SK-N-SH (cell line): Measurements from ENCODE around the gene PRTFDC1. TPM values are rescaled to one million over a fixed set of nuclear protein-coding genes. Genes with fewer than 3 reads are reported as not detected.

Source experiments
- CTCF ChIA-PET: fragments of 300-600, 350-600 bp; formaldehyde crosslinking; extraction: SDS; loops from one replicate; lab custom pipeline; 2021; lab: Yijun Ruan, JAX
- POLR2A ChIA-PET: fragments of 350-600 bp; sonication (Branson Sonifier 250); formaldehyde crosslinking; extraction: SDS; loops from one replicate; lab custom pipeline; 2020; ENCODE audit warnings: antibody characterized with exemption, inconsistent platforms; lab: Yijun Ruan, JAX
- DNase-seq: peaks from one replicate; pipeline ENCODE4 v3.0.0; 2012
- H2AFZ ChIP-seq: fragments of 200-600 bp; sonication (generic); 2 replicates; pipeline ENCODE4 v1.8.1; 2016; ENCODE audit warnings: antibody characterized with exemption, mild to moderate bottlenecking, low read depth
- H3F3A ChIP-seq: fragments of 200-600 bp; sonication (generic); replicated peaks from 2 replicates; pipeline ENCODE3; 2016; ENCODE audit warnings: antibody characterized with exemption, mild to moderate bottlenecking; ENCODE audit not compliant: insufficient read depth
- H3K27ac ChIP-seq, 2 experiments: fragments of 200-500 bp in 1 of 2; fragments of 200-600 bp in 1 of 2; sonication (Bioruptor generic) in 1 of 2; sonication (generic), shearing (Covaris generic) in 1 of 2; 2 replicates each; pipeline versions ENCODE4 v1.5.1 to v1.6.1; 2014 to 2016; ENCODE audit warnings: low read depth in 2 of 2, inconsistent platforms in 1 of 2, low read length in 1 of 2, mild to moderate bottlenecking in 1 of 2, mixed read lengths in 1 of 2
- H3K27me3 ChIP-seq: fragments of 200-600 bp; sonication (generic), shearing (Covaris generic); 2 replicates; pipeline ENCODE4 v1.6.1; 2016; ENCODE audit warnings: mixed run types; ENCODE audit not compliant: insufficient read depth
- H3K36me3 ChIP-seq, 2 experiments: fragments of 200-500 bp in 1 of 2; fragments of 200-600 bp in 1 of 2; sonication (Bioruptor generic) in 1 of 2; sonication (generic) in 1 of 2; replicated peaks in 1 of 2; 2 replicates each; pipeline versions ENCODE3 to v1.5.1; 2014 to 2016; ENCODE audit warnings: low read length in 1 of 2, mild to moderate bottlenecking in 1 of 2; ENCODE audit not compliant: insufficient read depth in 2 of 2, control insufficient read depth in 1 of 2
- H3K4me1 ChIP-seq, 2 experiments: fragments of 200-500 bp in 1 of 2; fragments of 200-600 bp in 1 of 2; sonication (Bioruptor generic) in 1 of 2; sonication (generic), shearing (Covaris generic) in 1 of 2; 2 replicates each; pipeline versions ENCODE4 v1.5.1 to v1.6.1; 2014 to 2016; ENCODE audit warnings: low read depth in 1 of 2, low read length in 1 of 2, mixed run types in 1 of 2; ENCODE audit not compliant: insufficient read depth in 2 of 2, control insufficient read depth in 1 of 2
- H3K4me2 ChIP-seq: fragments of 200-600 bp; sonication (generic), shearing (Covaris generic); 2 replicates; pipeline ENCODE4 v1.6.1; 2017; ENCODE audit warnings: mixed run types
- H3K4me3 ChIP-seq, 2 experiments: fragments of 200-500 bp in 1 of 2; fragments of 200-600 bp in 1 of 2; sonication (Bioruptor generic) in 1 of 2; sonication (generic), shearing (Covaris generic) in 1 of 2; 2 replicates each; pipeline versions ENCODE4 v1.5.1 to v1.8.1; 2014 to 2016; ENCODE audit warnings: low read depth in 2 of 2, inconsistent platforms in 1 of 2, low read length in 1 of 2, mild to moderate bottlenecking in 1 of 2, mixed read lengths in 1 of 2, moderate library complexity in 1 of 2
- H3K79me2 ChIP-seq: fragments of 200-600 bp; sonication (generic); 2 replicates; pipeline ENCODE4 v1.8.1; 2017; ENCODE audit warnings: mild to moderate bottlenecking; ENCODE audit not compliant: insufficient read depth
- H3K9ac ChIP-seq: fragments of 200-600 bp; sonication (generic); 2 replicates; pipeline ENCODE4 v1.6.1; 2017; ENCODE audit warnings: mixed run types
- H3K9me2 ChIP-seq: fragments of 200-600 bp; sonication (generic); 2 replicates; pipeline ENCODE4 v1.6.1; 2017; ENCODE audit warnings: mixed run types
- H3K9me3 ChIP-seq: fragments of 200-600 bp; sonication (generic); 2 replicates; pipeline ENCODE4 v1.6.1; 2017; ENCODE audit warnings: mixed run types, mild to moderate bottlenecking, moderate library complexity
- H4K20me1 ChIP-seq: fragments of 200-600 bp; sonication (generic); 2 replicates; pipeline ENCODE4 v1.6.1; 2017; ENCODE audit warnings: mild to moderate bottlenecking, mixed run types; ENCODE audit not compliant: insufficient read depth
- CTCF ChIP-seq: fragments of 200-600 bp; sonication (generic); IDR thresholded peaks from 2 replicates; pipeline ENCODE4 v1.6.1; 2017; ENCODE audit warnings: antibody characterized with exemption, mild to moderate bottlenecking, moderate library complexity
- ELF1 ChIP-seq: IDR thresholded peaks from 2 replicates; pipeline ENCODE4 v1.4.0; 2012
- FOSL2 ChIP-seq: IDR thresholded peaks from 2 replicates; pipeline ENCODE4 v1.4.0; 2012; ENCODE audit warnings: low read depth, mild to moderate bottlenecking, moderate library complexity, borderline replicate concordance
- FOXM1 ChIP-seq: IDR thresholded peaks from 2 replicates; pipeline ENCODE4 v1.4.0; 2012; ENCODE audit warnings: low read depth, mild to moderate bottlenecking
- GABPA ChIP-seq: IDR thresholded peaks from 2 replicates; pipeline ENCODE4 v1.4.0; 2012; ENCODE audit warnings: low read depth, mild to moderate bottlenecking
- GATA2 ChIP-seq: sonication (generic); formaldehyde crosslinking; IDR thresholded peaks from 2 replicates; pipeline ENCODE4 v1.5.0; 2020; ENCODE audit warnings: mild to moderate bottlenecking, missing genetic modification reagents
- PBX3 ChIP-seq: IDR thresholded peaks from 2 replicates; pipeline ENCODE4; 2012
- POLR2AphosphoS5 ChIP-seq: IDR thresholded peaks from 2 replicates; pipeline ENCODE4 v1.6.1; 2012; ENCODE audit warnings: low read depth, low read length
- RCOR1 ChIP-seq: fragments of 150-350 bp; IDR thresholded peaks from 2 replicates; pipeline ENCODE4 v1.6.1; 2017; ENCODE audit warnings: antibody characterized with exemption, low read length
- REST ChIP-seq: IDR thresholded peaks from 2 replicates; pipeline ENCODE4 v1.6.1; 2012; ENCODE audit warnings: mild to moderate bottlenecking, low read depth, low read length, moderate library complexity
- SMC3 ChIP-seq: IDR thresholded peaks from 2 replicates; pipeline ENCODE4 v1.6.1; 2012; ENCODE audit warnings: low read depth, low read length, improper control_type of control experiment
- TCF12 ChIP-seq: IDR thresholded peaks from 2 replicates; pipeline ENCODE4 v1.4.0; 2012
- TEAD4 ChIP-seq: IDR thresholded peaks from 2 replicates; pipeline ENCODE4 v1.4.0; 2012; ENCODE audit warnings: mild to moderate bottlenecking, borderline replicate concordance; ENCODE audit not compliant: insufficient read depth
- YY1 ChIP-seq: IDR thresholded peaks from 2 replicates; pipeline ENCODE4 v1.4.0; 2012; ENCODE audit warnings: low read depth, mild to moderate bottlenecking
- WGBS: methylation state at CpG from one replicate; pipeline ENCODE4 v1.1.6; 2017; ENCODE audit warnings: low lambda C conversion rate; 5-methylcytosine and 5-hydroxymethylcytosine counted together
- polyA plus RNA-seq, 3 experiments: library from polyadenylated mRNA; depleted of rRNA; stranded (reverse); fragments of >200 nt; gene quantifications; 2 replicates each; pipeline ENCODE4 v1.2.3, GENCODE V29; 2012
- TF ChIP-seq, protein P1 (sequence below): fragments of 150-350 bp; IDR thresholded peaks from 2 replicates; pipeline ENCODE4 v1.6.1; 2016; ENCODE audit warnings: mild to moderate bottlenecking, low read depth, low read length
- TF ChIP-seq, protein P2 (sequence below): fragments of 150-350 bp; IDR thresholded peaks from 2 replicates; pipeline ENCODE4 v1.6.1; 2017; ENCODE audit warnings: antibody characterized with exemption, low read length, low read depth, borderline replicate concordance

PRTFDC1 gene
- polyA plus RNA-seq, 1 of the 3 experiments (the other 2 are of a cell fraction): 6.6 TPM

- Histone ChIP-seq H3K4me3 (no peak overlapping the region), H3K36me3 (no peaks in the 10 kb centered on the region), H3K9me2 (no peaks in the 10 kb centered on the region), H4K20me1 (no peaks in the 10 kb centered on the region), H3K27ac (no peak overlapping the region), H3K79me2 (no peaks in the 10 kb centered on the region), H3K9ac (no peak overlapping the region), H3K4me2 (no peak overlapping the region), H3K4me1 (no peaks in the 10 kb centered on the region), H3K9me3 (no peaks in the 10 kb centered on the region), H3F3A (peaks cover 4% of the 10 kb centered on the region), H3K27me3 (no peaks in the 10 kb centered on the region), H2AFZ (no peak overlapping the region)
- 87% methylated on average over 2 of the region's 2 CpGs for WGBS
- no peak for DNase-seq
- TF ChIP-seq REST (no peak), FOXM1 (no peak), GATA2 (CRISPR knock-in tag) (no peak), RCOR1 (no peak), SMC3 (no peak), YY1 (no peak)
- TF ChIP-seq, protein P1, sequence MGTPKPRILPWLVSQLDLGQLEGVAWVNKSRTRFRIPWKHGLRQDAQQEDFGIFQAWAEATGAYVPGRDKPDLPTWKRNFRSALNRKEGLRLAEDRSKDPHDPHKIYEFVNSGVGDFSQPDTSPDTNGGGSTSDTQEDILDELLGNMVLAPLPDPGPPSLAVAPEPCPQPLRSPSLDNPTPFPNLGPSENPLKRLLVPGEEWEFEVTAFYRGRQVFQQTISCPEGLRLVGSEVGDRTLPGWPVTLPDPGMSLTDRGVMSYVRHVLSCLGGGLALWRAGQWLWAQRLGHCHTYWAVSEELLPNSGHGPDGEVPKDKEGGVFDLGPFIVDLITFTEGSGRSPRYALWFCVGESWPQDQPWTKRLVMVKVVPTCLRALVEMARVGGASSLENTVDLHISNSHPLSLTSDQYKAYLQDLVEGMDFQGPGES: no peak
- TF ChIP-seq, protein P2, sequence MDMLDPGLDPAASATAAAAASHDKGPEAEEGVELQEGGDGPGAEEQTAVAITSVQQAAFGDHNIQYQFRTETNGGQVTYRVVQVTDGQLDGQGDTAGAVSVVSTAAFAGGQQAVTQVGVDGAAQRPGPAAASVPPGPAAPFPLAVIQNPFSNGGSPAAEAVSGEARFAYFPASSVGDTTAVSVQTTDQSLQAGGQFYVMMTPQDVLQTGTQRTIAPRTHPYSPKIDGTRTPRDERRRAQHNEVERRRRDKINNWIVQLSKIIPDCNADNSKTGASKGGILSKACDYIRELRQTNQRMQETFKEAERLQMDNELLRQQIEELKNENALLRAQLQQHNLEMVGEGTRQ: no peak
- ChIA-PET POLR2A (no interaction called here), CTCF (no interaction called here)
Measured at GRCh38 chr10:24912215-24912614, 40.2 kb downstream of the PRTFDC1 start.

- Histone ChIP-seq H3K79me2 (no peaks in the 10 kb centered on the region), H4K20me1 (no peaks in the 10 kb centered on the region), H3K9me2 (no peaks in the 10 kb centered on the region), H3K9me3 (no peaks in the 10 kb centered on the region), H3K4me1 (no peaks in the 10 kb centered on the region), H3K27me3 (no peaks in the 10 kb centered on the region), H3K4me3 (no peak overlapping the region), H2AFZ (no peak overlapping the region), H3K27ac (no peak overlapping the region), H3K36me3 (no peaks in the 10 kb centered on the region), H3F3A (peaks cover 4% of the 10 kb centered on the region), H3K9ac (no peak overlapping the region), H3K4me2 (no peak overlapping the region)
- ChIA-PET CTCF (no interaction called here), POLR2A (no interaction called here)
- 93% methylated on average over 2 of the region's 2 CpGs for WGBS
- no peak for DNase-seq
- TF ChIP-seq TEAD4: no peak
- no peak for TF ChIP-seq SMC3
- TF ChIP-seq GABPA: no peak
- TF ChIP-seq POLR2AphosphoS5: no peak
- no peak for TF ChIP-seq RCOR1
- no peak for TF ChIP-seq REST
- TF ChIP-seq FOSL2: no peak
- no peak for TF ChIP-seq TCF12
- TF ChIP-seq PBX3: no peak
- TF ChIP-seq CTCF: no peak
- TF ChIP-seq FOXM1: no peak
- TF ChIP-seq ELF1: no peak
Measured at GRCh38 chr10:24911029-24911428, 41.4 kb downstream of the PRTFDC1 start.
